Activated CD8-positive, alpha-beta T cell treated with anti-CD3 and anti-CD28 coated beads for 36 hours (primary cell): ENCODE data around the gene CDH12. TPM values are rescaled to one million over a fixed set of nuclear protein-coding genes. Genes with fewer than 3 reads are reported as not detected.

Source experiments
- ATAC-seq: fragments of 200-7000 bp; cut with Tn5 transposase; one replicate; pipeline ENCODE4 v1.10.0; 2021; ENCODE audit warnings: mild to moderate bottlenecking, moderate library complexity
- CTCF ChIA-PET: fragments of 350-600 bp; sonication (Branson Sonifier 250); formaldehyde crosslinking; loops from one replicate; lab custom pipeline; 2021; ENCODE audit warnings: antibody characterized with exemption; lab: Charles Lee
- POLR2A ChIA-PET: fragments of 350-600 bp; sonication (Branson Sonifier 250); formaldehyde crosslinking; loops from one replicate; lab custom pipeline; 2021; ENCODE audit warnings: antibody characterized with exemption; lab: Charles Lee
- DNase-seq: peaks from one replicate; pipeline ENCODE4 v3.0.0-alpha.2; 2020
- H3K27ac Mint-ChIP-seq: one replicate; pipeline ENCODE4 v1.8.0; 2021; ENCODE audit warnings: mild to moderate bottlenecking, mixed read lengths
- H3K27me3 Mint-ChIP-seq: one replicate; pipeline ENCODE4 v1.8.0; 2021; ENCODE audit warnings: mixed read lengths
- H3K36me3 Mint-ChIP-seq: one replicate; pipeline ENCODE4 v1.8.0; 2021; ENCODE audit warnings: low read depth, mixed read lengths
- H3K4me1 Mint-ChIP-seq: one replicate; pipeline ENCODE4 v1.8.0; 2021; ENCODE audit warnings: low read depth, mixed read lengths
- H3K4me3 Mint-ChIP-seq: one replicate; pipeline ENCODE4 v1.8.0; 2021; ENCODE audit warnings: mild to moderate bottlenecking, moderate library complexity, mixed read lengths
- H3K9me3 Mint-ChIP-seq: one replicate; pipeline ENCODE4 v1.8.0; 2021; ENCODE audit warnings: mixed read lengths
- intact Hi-C: fragments of 100-400 bp; cut with micrococcal nuclease; formaldehyde crosslinking; loops from one replicate; pipeline ENCODE4 v1.10.0; 2022
- total RNA-seq, 2 experiments: library from RNA; stranded (reverse); gene quantifications; one replicate each; pipeline ENCODE4 v1.2.3, GENCODE V29; 2021
- TF ChIP-seq, protein P1 (sequence below): fragments of 200-600 bp; IDR thresholded peaks from one replicate; pipeline ENCODE4 v1.8.0; 2022; ENCODE audit warnings: antibody characterized with exemption, mild to moderate bottlenecking

Gene CDH12
- total RNA-seq, 2 experiments from 2014 or later = not detected

DNA sequence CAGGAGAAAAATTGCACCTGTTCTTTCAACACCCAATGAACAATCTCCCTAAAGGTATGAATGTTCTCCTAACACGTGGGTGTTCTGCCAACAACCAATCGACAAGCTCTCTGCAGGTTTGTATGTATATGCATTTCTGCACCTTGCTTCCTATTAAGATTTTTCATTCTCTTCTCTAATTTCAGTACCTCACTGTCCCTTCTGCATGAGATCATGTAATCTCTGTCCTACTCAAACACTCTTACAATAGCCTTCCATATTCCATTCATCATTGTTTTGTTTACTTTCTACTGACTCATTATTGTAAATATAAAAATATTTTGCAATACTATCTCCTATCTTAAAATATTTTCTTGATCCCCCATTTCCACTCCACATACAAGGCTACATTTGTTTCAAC, 382.0 kb downstream of the CDH12 start:
- peaks cover 8% of the 10 kb centered on the region for H3K9me3 Mint-ChIP-seq
- intact Hi-C loops = no loop called here
- ATAC-seq = no peak
- no peaks in the 10 kb centered on the region for H3K27me3 Mint-ChIP-seq
- DNase-seq = no peak
- POLR2A ChIA-PET = no interaction called here
- no peaks in the 10 kb centered on the region for H3K36me3 Mint-ChIP-seq
- H3K4me1 Mint-ChIP-seq = no peaks in the 10 kb centered on the region
- H3K4me3 Mint-ChIP-seq = no peak overlapping the region
- TF ChIP-seq, protein P1, sequence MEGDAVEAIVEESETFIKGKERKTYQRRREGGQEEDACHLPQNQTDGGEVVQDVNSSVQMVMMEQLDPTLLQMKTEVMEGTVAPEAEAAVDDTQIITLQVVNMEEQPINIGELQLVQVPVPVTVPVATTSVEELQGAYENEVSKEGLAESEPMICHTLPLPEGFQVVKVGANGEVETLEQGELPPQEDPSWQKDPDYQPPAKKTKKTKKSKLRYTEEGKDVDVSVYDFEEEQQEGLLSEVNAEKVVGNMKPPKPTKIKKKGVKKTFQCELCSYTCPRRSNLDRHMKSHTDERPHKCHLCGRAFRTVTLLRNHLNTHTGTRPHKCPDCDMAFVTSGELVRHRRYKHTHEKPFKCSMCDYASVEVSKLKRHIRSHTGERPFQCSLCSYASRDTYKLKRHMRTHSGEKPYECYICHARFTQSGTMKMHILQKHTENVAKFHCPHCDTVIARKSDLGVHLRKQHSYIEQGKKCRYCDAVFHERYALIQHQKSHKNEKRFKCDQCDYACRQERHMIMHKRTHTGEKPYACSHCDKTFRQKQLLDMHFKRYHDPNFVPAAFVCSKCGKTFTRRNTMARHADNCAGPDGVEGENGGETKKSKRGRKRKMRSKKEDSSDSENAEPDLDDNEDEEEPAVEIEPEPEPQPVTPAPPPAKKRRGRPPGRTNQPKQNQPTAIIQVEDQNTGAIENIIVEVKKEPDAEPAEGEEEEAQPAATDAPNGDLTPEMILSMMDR = no peak
- H3K27ac Mint-ChIP-seq = no peak overlapping the region
- CTCF ChIA-PET = no interaction called here

DNA sequence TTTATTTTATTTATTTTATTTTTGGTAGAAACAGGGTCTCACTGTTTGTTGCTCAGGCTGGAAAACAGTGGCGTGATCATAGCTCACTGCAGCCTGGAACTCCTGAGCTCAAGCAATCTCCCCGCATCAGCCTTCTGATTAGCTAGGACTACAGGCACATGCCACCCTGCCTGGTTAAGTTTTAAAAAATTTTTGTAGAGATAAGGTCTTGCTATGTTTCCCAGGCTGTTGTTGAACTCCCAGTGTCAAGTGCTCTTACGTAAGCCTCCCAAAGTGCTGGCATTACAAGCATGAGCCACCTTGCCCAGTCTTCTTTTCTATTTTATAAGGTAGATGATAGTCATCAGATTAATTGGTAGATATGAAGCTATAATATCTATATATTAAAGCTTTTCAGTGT, 382.7 kb downstream of the CDH12 start:
- TF ChIP-seq, protein P1 = no peak
- CTCF ChIA-PET = no interaction called here
- no peaks in the 10 kb centered on the region for H3K36me3 Mint-ChIP-seq
- ATAC-seq = no peak
- no peak overlapping the region for H3K4me3 Mint-ChIP-seq
- intact Hi-C loops = no loop called here
- DNase-seq = no peak
- H3K4me1 Mint-ChIP-seq = no peaks in the 10 kb centered on the region
- POLR2A ChIA-PET = no interaction called here
- H3K9me3 Mint-ChIP-seq = peaks cover 11% of the 10 kb centered on the region
- H3K27me3 Mint-ChIP-seq = no peaks in the 10 kb centered on the region
- H3K27ac Mint-ChIP-seq = no peak overlapping the region

DNA sequence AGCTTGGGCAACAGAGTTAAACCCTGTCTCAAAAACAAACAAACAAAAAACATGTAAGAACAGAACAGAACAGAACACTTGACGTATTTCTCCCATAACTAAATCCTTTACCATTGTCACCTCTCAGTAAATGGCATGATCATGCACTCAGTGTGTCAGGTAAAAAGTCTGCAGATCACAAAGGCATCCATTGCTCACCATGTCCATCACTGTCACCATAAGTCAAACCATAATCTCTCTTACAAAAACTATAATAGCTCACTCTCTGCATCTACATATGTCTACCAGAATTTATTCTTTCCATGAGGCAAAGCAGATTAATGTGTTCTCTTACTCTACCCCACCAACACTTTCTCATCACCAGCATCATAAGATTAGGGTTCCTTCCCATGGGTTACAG, 387.5 kb downstream of the CDH12 start:
- H3K4me1 Mint-ChIP-seq = no peaks in the 10 kb centered on the region
- ATAC-seq = no peak
- DNase-seq = no peak
- intact Hi-C loops = no loop called here
- CTCF ChIA-PET = no interaction called here
- H3K4me3 Mint-ChIP-seq = no peak overlapping the region
- no peaks in the 10 kb centered on the region for H3K27me3 Mint-ChIP-seq
- H3K36me3 Mint-ChIP-seq = no peaks in the 10 kb centered on the region
- H3K9me3 Mint-ChIP-seq = peaks cover 9% of the 10 kb centered on the region
- no peak overlapping the region for H3K27ac Mint-ChIP-seq
- TF ChIP-seq, protein P1 = no peak
- POLR2A ChIA-PET = no interaction called here

DNA sequence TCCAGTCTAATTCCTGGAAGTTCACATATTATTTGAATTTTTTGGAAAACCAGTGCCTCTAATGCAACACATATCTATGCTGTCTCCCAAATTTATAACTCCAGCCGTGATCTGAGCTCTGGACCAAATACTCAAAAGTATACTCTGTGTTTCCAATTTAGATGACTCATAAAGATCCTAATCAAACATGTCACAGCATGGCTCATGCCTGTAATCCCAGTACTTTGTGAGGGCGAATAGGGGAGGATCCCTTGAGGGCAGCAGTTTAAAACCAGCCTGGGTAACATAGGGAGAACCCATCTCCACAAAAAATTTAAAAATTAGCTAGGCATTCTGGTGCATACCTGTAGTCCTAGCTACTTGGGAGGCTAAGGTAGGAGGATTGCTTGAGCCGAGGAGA, 388.0 kb downstream of the CDH12 start:
- no peaks in the 10 kb centered on the region for H3K4me1 Mint-ChIP-seq
- no peak overlapping the region for H3K27ac Mint-ChIP-seq
- no peak overlapping the region for H3K4me3 Mint-ChIP-seq
- peaks cover 9% of the 10 kb centered on the region for H3K9me3 Mint-ChIP-seq
- TF ChIP-seq, protein P1 = no peak
- H3K36me3 Mint-ChIP-seq = no peaks in the 10 kb centered on the region
- intact Hi-C loops = no loop called here
- ChIA-PET POLR2A (no interaction called here), CTCF (no interaction called here)
- ATAC-seq = no peak
- no peaks in the 10 kb centered on the region for H3K27me3 Mint-ChIP-seq
- no peak for DNase-seq

DNA sequence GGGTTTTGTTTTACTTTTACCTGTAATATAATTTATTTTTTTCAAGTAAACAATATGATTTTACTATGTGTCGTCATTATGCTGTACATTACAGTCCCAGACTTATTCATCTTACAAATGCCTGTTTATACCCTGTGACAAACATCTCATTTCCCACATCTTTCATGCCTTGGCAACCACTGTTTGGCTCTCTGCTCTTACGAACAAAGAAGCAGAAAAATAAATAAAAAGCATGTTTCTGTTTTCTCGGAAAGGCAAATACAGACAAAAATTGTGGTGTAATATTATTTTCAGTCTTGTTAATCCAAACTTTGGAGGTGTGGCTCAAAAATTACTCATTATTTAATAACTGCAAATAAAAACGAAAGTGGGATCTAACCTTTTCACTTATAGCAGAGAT, 393.0 kb downstream of the CDH12 start:
- DNase-seq (no peak), ATAC-seq (no peak)
- Mint-ChIP-seq H3K27ac (no peak overlapping the region), H3K4me1 (no peaks in the 10 kb centered on the region), H3K9me3 (peaks cover 12% of the 10 kb centered on the region), H3K4me3 (no peak overlapping the region), H3K36me3 (no peaks in the 10 kb centered on the region), H3K27me3 (no peaks in the 10 kb centered on the region)
- intact Hi-C loops = no loop called here
- TF ChIP-seq, protein P1 = no peak
- ChIA-PET POLR2A (no interaction called here), CTCF (no interaction called here)
